Activated T-cell treated with anti-CD3 and anti-CD28 coated beads for 48 hours (primary cell): ENCODE data around the gene SHANK3.
"Not testable (repeated sequence)": the region's sequence is repeated elsewhere in the genome, so short reads cannot be mapped to it uniquely, and the experiment has no call there.

Experiments used
- DNase-seq: peaks from one replicate; pipeline ENCODE4 v3.0.0-alpha.2; 2020; ENCODE audit warnings: low read depth

The SHANK3 gene

DNA sequence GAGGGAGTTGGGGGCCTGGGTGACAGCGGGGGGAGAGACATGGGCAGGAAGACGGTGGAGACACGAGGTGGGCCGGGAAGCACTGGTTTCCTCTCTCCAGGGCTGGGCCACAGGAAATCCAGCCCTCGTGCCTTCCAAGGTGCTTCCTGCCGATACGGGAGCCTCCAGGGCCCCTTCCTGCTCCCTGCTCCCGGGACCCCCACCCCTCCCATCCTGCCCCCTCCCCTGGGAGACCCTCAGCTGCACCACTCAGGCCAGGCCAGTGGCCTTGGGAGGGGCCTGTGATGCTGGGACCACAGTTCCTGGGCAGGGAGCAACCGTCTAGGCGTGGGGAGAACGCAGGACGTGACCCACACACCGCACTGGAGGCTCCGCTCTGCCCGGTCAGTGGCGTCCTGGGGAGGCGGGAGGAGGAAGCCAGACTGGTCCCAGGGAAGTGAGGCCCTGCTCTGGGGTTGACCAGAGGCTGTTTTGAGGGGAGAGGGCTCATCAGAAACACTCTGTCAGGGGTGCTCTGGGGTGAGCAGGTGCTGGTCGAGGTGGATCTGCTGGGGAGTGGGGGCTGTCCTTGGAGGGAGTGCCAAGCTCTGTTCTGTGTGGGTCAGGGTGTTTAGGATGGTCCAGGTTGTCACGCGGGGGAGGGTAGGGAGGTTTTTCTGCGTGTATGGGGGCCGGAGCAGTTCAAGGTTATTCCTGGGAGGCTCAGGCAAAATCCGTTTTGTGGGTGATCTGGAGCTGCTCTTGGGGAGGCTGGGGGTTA lies at the start of gene SHANK3:
Gene SHANK3, plus strand, starts transcription at position 353 of the 760 bp plus-strand sequence.
- no peak for DNase-seq

DNA sequence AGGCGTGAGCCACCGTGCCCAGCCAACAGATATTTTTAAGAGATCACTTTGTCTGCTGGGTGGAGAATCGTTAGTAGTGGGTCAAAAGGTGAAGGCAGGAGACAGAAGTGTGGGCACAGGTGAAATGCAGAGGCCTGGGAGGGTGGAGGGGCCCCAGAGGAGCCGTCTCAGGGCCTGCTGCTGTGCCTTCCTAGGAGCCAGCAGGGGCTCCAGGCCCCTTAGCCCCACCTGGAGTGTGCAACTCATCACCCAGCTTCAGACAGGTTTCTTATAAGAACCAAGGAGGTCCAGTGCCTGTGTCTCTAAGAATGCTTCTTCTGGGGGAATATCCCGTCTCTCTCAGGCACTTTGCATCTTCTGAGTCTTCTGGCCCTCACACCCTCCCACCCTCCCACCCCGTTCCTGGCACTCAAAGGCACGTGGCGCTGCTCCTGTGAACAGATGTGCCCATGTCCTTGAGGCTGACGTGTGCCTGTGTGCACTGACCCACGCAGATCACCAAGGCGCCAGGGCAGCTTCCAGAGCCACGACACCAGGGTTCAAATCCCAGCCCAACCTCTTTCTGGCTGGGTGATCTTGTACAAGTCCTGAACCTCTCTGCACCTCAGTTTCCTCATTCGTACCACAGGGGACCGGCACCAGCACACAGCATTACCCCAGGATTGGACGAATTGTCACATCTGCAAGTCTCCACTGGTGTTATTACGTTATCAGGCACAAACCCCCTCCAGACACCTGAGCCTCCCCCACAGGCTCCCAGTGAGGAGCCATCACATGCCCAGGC lies 48.1 kb upstream of the SHANK3 start:
- DNase-seq = no peak

DNA sequence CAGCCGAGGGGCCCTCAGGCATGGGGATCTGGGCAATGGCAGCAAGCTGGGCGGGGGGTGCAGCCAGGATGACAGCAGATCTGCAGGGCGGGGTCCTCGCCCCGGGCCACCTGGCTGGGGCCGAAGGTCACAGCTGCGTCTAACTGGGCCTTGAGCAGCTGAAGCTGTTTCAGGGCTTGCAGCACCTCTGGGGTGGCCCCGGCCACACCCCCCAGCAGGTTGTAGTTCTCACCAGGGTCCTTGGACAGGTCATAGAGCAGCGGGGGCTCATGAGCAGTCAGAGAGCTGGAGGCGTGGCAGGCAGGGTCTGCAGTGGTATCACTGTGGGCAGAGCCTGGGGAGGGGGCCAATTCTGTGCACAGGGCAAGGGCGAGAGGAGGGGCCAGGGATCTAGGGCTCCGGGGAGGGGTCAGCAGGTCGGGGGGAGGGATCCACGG lies 47.5 kb upstream of the SHANK3 start:
- DNase-seq = no peak

DNA sequence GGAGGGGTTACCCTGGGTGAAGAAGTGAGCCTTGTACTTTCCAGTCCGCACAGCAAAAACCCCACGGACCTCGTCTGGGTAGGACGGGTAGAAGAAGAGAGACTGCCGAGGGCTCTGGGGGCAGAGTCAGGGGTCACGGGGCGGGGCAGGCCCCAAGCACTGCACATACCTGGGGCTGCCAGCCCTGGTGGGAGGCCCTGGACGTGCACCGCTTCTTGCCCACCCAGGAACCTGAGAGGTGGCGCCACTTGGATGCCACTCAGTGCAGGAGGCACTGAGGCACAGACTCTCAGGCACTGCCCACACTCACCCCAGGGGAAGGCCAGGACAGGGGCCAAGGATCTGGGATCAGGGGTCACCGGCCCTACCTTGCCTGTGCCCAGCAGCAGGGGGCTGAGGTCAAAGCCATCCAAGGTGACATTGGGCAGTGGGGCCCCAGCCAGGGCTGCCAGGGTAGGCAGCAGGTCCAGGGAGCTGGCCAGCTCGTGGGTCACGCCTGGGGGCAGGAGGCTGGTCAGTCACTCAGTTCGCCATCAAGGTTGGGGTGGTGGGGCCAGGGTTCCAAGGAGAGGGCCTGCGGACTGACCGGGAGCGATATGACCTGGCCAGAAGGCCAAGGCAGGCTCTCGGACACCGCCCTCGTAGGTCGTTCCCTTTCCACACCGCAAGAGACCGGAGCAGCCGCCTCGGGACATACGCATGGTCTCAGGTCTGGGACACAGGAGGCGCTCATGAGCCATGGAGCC lies 46.9 kb upstream of the SHANK3 start:
- DNase-seq = no peak

DNA sequence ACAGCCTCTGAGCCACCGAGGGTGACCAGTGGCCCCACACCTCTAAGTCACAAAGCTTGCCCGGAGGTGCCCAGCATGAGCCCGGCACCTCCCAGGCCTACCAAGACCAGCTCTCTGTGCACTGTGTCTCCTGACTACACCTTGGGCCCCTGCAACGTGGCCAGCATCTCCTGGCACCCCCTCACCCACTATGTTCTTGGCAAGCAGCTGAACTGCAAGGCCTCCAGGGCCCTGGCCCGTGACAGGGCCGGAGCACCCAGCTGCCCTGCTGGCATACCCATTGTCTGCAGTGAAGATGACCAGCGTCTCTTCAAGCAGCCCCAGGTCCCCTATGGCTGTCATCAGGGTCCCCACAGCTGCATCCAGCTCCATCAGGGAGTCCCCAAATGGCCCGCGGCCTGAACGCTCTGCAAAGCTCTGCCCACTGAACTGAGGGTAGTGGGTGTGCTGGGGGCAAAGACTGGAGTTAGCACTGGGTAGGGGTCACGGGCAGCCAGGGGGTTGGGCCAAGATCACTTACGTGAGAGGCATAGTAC lies 46.2 kb upstream of the SHANK3 start:
- no peak for DNase-seq

DNA sequence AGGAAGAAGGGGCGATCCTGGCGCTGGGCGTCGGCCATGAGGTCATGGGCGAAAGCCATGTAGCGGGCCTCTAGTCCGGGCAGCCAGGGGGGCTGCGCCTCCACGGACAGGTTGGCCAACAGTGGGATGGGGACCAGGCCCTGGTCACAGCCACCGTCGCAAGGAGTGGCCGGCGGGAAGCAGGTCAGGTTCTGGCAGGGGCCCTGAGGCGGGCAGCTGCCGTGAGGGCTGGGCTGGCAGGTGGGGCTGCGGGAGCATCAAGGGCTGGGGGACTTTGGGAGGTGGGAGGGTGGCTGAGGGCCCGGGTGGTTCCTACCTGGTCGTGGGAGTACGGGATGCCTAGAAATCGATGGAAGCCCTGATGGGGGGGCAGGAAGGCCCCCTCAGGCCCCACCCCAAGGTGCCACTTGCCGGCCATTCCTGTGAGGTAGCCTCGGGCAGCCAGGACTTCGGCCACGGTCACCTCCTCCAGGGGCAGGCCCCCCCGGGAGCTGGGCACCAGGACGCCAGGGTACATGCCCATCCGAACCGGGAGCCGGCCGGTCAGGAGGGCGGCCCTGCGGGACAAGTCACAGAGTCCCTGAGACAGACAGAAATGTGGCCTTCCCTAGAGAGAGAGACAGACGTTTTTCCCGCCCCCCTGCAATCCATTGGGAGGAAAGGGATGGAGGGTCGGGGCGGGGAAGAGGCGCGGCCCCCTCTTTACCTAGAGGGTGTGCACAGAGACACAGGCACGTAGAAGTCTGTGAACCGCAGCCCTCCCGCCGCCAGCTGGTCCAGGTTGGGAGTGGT lies 45.6 kb upstream of the SHANK3 start:
- DNase-seq = no peak

DNA sequence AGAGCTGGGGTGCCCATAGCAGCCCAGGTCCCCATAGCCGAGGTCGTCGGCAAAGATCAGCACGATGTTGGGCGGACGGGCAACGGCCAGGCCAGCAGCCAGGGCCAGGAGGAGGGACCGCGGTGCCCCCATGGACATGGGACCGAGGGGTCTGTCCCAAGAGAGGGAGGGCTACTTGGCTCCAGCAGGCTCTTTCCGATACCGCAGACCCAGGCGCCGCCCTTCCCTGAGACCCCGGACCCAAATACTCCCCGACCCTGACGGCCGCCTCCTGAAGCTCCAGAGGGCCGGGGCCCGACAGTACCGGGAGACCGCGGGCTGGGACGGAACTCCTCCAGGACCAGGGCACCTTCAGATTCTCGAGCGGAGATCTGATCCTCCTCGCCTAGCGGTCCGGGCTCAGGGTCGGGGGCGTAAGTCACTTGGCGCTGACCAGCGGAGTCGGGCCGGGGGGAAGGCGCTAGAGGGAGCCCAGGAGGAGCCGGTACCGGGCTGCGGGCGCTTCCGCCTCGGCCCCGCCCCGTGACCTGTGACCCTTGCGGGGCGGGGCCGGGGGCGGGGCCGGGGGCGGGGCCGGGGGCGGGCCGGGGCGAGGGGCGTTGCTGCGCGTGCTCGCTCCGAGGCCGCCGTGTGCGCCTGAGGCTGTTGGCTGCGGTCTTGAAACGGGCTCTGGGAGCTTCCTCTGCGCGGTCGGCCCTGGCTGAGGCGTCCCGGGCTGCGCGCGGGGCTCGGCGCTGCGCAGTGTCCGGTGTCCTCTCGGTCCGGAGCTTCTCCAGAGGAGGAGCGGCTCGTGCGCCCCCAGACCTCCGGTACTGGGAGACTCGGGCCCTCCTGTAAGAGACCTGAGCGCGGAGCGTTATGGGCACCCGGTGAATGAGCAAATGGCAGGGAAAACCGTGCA lies 44.7 kb upstream of the SHANK3 start, which contains the start of gene ARSA:
Gene ARSA, minus strand, starts transcription at position 511 of the 901 bp plus-strand sequence. Its CDS starts 373 bp downstream, at position 138.
- peak; percentile 75 for DNase-seq

DNA sequence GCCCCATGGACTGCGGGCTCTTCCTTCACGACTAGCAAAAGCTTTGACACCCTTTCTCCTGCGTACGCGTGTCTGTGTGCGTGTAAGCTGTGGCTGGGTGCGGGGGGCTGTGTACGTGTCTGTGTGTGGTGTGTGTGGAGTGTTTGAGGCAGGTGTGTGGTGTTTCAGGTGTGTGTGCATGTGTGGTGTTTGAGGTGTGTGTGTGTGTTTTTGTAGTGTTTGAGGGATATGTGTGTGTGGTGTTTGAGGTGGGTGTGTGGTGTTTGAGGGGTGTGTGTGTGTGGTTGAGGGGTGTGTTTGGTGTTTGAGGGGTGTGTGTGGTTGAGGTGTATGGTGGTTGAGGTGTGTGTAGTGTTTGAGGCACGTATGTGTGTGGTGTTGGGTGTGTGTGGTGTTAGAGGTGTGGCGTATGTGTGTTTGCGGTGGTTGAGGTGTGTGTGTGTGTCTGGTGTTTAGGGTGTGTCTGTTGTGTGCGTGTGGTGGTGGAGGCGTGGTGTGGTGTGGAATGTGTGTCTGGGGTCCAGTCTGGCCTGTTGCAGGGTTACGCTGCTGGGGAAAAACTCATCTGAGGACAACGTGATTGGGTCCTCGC lies 44.0 kb upstream of the SHANK3 start:
- DNase-seq = no peak

DNA sequence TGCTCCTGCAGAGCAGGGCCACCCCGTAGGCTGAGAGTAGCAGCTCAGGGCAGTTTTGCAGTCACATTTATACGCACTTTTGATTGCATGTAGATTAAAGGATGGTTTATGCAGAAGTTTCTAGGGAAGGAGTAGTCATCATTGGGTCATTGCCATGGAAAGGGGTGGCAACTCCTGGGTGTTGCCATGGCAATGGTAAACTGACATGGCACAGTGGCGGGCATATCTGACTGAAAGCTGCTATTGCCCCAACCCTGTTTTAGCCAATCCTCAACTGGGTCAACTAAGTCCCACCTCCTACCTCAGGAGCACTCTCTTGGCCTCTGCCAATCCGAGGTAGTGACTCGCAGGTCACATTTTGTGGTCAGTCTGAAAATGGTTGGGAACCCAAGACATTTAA lies 42.2 kb upstream of the SHANK3 start:
- DNase-seq = no peak

DNA sequence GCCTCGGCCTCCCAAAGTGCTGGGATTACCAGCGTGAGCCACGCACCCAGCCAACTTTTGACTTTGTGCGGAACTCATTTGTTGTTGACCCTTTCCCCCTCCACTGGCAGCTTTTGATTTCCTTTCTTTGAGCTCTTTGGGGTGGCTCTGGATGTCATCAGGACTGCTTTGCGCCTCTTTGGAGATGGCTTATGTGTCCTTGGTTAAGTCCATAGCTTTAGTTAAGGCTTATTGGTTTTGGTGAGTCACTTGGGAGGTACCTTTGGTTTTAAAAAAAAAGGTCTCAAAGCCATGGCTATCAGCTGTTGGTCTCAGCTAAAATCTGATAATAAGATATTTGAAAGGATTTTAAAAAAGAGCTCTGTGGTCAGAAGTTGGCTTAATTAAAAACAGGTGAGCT lies 39.5 kb upstream of the SHANK3 start:
- no peak for DNase-seq

DNA sequence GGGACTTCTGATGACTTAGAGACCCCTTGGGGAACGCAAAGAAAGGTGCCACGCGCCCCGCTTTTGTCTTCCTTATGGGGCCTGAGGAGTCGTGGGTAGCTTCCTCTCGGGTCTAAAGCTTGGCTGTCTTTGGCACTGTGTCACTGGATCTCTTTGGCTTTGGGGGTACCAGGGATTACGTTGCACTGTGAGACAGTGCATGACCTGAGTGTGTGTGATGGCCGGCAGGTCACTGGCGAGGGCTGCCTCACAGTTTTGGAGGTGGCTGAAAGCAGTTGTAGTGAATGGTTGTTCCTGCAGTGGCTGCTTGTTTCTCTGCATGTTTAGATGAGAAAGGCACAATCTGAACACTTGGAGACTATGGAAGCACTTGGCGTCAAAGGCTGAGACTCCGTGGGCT lies 38.9 kb upstream of the SHANK3 start:
- no peak for DNase-seq

DNA sequence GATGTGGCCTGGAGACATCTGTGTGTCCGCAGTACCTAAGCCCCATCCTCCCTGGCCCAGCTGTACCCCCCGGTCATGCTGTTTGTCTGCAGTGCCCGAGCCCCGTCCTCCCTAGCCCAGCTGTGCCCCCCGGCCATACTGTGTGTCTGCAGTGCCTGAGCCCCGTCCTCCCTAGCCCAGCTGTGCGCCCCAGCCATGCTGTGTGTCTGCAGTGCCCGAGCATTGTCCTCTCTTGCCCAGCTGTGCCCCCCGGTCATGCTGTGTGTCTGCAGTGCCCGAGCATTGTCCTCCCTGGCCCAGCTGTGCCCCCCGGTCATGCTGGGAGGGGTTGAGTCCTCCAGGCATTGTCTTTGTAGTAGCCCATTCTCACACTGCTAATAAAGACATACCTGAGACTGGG lies 37.0 kb upstream of the SHANK3 start:
- DNase-seq = no peak

DNA sequence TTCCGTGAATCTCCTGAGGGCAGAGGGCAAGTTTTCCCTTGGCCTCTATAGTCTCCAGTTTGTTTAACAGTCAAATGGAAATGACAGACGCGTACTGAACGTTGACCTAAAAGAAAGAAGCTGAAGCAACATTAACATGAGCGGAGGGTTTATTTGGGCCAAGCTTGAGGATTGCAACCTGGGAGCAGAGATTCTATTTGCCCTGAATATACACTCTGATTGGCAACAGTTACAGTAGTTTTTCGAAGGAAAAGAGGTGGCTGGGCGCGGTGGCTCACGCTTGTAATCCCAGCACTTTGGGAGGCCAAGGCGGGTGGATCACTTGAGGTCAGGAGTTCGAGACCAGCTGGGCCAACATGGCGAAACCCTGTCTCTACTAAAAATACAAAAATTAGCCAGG lies 32.3 kb upstream of the SHANK3 start:
- not testable (repeated sequence) for DNase-seq

DNA sequence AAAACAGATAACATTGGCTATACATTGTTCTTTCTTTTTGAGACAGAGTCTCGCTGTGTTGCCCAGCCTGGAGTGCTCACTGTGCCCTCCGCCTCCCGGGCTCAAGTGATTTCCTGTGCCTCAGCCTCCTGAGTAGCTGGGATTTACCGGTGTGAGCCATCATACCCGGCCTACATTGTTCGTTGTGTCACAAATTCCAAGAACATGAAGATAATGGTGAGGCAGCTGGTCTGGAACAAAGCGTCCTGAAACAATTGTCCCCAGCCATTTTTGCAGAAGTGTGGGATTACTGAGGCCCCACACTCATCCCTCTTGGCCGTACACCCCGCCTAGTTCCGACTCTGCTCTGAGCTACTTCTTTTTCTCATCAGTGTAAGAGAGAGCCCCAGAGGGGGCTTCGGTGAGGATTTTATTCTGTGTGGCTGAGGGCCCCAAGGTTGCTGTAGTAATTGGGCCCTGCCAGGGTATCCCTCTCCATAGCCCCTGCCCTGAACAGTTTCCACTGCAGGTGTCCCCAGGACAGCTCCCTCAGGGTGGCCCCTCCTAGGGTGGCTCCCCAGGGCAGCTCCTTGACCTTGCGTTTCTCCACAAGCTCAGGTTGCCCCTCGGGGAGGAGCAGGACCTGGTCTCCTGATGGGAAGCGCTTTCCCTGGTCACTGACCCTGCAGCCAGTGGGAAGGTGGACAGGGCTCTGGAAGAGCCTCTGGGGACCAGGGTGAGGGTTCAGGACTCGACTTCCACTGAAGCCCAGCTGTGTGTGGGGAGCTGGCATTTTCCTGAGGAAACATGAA lies 31.6 kb upstream of the SHANK3 start:
- DNase-seq = no peak

DNA sequence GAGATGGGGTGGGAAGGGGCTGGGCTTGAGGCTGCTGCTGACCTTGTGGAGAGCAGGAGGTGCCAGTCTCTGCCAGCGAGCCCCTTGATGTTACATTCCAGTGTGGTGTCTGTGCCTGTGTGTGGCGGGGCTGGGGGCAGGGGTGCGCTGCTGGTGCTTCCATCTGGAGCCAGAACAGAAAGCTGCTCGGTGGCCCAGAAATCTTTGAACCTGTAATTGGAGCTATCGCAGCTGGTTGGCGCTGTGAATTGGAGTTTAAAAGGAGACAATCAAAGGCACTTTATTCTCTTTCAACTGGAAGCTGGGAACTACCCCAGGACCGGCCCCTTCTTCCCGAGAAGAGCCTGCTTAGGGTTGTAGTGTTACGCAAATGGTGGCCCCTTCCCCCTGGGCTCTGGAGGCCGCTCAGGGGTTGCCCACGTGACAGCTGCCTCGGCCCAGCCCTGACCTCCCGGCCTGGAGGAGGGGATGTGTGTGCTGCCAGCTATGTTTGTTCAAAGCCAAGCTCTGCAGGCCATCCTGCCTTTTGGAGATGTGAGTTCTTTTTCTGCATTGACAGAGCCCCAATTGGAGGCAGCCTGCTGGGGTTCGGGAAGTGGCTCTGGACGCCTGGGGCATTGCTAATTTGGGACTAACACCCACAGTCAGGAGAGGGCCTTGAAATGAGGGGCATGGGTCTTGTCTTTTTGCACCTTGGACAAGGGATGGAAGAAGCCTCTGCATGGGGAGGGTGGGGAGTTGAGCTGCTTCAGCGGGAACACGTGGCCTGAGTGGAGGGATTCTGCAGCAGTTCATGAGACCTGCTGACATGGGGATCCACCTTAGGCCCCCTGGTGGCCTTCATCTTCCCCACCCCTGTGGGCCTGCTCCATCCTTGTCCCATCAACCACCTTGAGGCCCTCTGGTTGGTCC lies 30.7 kb upstream of the SHANK3 start:
- no peak for DNase-seq

DNA sequence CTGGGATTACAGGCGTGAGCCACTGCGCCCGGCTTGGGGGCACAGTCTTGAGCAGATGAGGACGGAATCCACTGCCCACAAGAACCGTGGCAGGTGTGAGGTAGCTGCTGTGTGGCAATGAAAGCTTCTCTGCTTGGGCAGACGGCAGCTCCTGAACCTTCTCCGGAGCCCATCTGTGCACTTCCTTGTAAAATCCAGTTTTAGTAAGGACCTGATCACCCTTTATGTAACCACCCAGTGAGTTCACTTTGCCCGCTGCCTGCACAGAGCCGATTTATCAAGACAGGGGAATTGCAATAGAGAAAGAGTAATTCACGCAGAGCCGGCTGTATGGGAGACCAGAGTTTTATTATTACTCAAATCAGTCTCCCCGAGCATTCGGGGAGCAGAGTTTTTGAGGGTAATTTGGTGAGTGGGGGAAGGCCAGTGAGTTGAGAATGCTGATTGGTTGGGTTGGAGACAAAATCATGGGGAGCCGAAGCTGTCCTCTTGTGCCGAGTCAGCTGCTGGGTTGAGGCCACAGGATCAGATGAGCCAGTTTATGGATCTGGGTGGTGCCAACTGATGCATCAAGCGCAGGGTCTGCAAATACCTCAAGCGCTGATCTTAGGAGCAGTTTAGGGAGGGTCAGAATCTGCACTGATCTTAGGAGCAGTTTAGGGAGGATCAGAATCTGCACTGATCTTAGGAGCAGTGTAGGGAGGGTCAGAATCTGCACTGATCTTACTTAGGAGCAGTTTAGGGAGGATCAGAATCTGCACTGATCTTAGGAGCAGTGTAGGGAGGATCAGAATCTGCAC lies 29.4 kb upstream of the SHANK3 start:
- not testable (repeated sequence) for DNase-seq

DNA sequence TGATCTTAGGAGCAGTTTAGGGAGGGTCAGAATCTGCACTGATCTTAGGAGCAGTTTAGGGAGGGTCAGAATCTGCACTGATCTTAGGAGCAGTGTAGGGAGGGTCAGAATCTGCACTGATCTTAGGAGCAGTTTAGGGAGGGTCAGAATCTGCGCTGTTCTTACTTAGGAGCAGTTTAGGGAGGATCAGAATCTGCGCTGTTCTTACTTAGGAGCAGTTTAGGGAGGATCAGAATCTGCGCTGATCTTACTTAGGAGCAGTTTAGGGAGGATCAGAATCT lies 28.9 kb upstream of the SHANK3 start:
- DNase-seq = not testable (repeated sequence)

DNA sequence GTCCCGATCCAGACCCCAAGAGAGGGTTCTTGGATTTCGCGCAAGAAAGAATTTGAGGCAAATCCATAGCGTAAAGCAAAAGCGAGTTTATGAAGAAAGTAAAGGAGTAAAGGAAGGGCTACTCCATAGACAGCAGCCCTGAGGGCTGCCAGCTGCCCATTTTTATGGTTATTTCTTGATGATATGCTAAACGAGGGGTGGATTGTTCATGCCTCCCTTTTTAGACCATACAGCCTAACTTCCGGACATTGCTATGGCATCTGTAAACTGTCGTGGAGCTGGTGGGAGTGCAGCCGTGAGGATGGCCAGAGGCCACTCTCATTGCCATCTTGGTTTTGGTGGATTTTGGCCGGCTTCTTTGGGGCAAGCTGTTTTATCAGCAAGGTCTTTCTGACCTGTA lies 19.4 kb upstream of the SHANK3 start:
- no peak for DNase-seq
